Mammary epithelial cell (primary cell): ENCODE measurements around the gene PLCG2.

Experiments
- CTCF ChIP-seq, 2 donors: IDR thresholded peaks in 1 of 2; conservative IDR thresholded peaks in 1 of 2; 2 replicates each; pipeline ENCODE4 v1.5.1; 2011 to 2012; ENCODE audit warnings: inconsistent platforms in 2 of 2, low read length in 2 of 2, mild to moderate bottlenecking in 2 of 2, control low read depth in 1 of 2, low read depth in 1 of 2; ENCODE audit not compliant: insufficient read depth in 1 of 2; ENCODE audit errors: extremely low read depth in 1 of 2
- EZH2 ChIP-seq: IDR thresholded peaks from 2 replicates; pipeline ENCODE4 v1.6.1; 2012; ENCODE audit warnings: low read length, inconsistent platforms, borderline replicate concordance

GRCh38 chr16:81967358-81967757 is 188.3 kb downstream of the PLCG2 start:
- TF ChIP-seq CTCF (conservative IDR thresholded peaks at IDR 0.05 in 1 of 2, IDR thresholded peaks at IDR 0.05 in 1 of 2; ENCODE audit: extremely low read depth in 1 of 2, insufficient read depth in 1 of 2, low read depth in 1 of 2, low read length in 2 of 2), result no peak
- no peak for TF ChIP-seq EZH2
